CD1c-positive myeloid dendritic cell (primary cell): ENCODE data around the gene EVPL.

ENCODE experiments used
- DNase-seq: peaks from one replicate; pipeline ENCODE4 v3.0.0-alpha.2; 2016; ENCODE audit errors: extremely low spot score

Gene EVPL

DNA sequence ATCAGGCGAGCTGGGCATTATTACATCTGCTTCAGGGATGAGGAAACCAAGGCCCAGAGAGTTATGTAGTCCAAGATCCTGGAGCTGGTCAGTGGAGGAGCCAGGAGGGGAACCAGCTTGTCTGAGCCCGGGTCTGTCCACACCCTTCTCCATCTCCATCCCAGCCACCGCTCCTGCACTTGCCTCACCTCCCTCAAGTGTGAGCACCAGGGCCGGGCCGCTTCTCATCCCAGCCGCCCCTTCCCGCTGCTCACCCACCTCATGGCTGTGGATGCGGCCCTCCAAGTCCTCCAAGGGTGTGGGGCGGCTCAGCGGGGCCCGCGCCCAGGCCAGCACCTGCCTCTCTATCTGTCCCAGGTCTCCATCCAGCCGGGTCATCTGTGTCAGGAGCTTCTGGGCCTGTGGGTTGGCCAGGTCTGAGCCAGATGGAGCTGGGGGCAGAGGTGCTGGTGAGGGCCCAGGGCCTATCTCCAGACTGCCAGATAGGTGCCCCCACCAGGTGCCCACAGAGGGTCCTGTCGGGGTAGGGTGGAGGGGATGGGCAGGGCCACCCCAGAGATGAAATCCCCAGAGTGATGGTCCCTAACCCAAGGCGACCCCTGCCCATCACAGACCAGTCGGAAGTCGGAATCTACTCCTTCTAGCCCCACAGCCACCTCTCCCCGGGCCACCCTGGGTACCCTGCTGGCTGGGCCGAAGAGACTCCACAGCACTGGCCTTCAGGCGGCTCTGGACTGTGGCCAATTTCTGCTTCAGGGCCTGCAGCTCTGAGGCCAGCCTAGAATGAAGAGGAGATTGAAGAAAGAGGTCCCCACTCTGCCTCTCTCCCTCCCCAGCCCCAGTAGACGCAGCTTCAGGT, 9.4 kb downstream of the EVPL start:
- no peak for DNase-seq

DNA sequence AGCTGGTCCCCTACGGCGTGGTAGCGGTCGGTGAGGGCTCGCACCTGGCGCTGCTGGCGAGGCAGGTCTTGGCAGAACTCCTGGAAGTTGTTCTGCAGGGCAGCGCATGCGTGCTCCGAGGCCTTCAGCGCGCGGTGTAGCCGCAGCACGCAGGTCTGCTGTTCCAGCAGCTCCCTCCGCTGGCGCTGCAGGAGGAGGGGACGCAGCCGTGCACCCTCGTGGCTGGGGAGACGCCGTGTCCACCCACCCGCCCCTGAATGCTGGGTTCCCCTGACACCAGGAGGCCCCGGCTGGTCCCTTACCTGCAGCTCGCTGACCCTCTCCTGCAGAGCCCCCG, 12.2 kb downstream of the EVPL start:
- no peak for DNase-seq

DNA sequence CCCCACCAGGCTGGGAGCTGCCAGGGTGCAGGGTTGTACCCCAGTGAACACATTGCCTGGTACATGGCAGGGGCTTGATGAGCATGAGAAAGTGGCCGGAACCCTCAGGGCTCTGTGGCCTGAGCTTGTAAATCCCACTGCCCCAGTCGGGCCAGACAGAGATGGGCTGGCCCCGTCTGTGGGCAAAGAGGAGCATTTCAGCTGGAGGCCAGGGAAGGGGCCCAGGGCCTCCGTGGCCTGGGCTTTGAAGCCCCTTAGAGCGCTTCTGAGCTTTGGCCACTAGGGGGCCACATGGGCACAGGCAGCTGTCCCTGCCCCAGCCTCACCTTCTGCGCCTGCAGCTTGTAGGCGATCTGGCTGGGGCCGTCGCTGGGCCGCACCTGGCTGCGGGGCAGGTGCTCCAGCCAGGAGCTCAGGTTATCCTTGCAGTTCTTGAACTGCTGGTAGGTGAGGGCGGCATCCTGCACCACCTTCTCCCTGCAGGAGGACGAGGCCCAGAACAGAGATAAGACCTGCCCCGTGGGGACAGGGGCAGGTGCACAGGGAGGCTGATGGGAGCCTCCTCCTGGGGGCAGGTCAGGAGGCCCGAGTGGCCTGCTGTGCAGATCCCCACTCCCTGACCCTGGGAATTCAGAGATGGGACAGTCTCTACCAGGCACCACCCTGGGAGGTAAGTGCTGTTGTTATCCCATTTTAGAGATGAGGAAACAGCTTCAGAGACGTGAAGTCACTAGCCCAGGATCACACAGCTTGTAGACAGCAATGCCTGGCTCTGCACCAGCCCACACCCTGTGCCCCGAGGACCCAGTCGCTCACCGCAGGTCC, 12.8 kb downstream of the EVPL start:
- peak; percentile 79 for DNase-seq

DNA sequence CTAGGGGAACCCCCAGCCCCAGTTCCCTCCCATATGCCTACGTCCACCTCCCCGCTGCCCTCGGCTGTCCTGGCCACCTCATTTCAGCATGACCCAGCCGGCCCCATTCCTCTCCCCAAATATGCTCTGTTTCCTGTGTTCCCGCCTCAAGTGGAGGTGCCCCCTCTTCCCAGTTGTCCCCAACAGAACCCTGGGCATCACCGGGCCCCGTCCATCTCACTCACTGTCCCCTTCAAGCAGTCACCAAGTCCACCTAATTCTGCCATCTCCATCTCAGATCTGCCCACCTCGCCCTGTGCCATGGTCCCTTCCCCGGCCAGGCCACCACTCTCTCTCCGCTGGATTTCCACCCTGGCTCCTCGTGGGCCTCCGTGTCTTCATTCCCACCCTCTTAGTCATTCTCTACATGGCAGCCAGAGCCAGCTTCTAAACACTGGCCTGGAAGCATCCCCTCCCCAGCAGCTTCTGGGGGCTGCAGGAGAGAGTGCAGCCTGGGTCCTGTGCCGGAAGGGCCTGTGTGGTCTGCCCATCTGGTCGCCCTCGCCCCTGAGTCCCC, 13.7 kb downstream of the EVPL start:
- no peak for DNase-seq

DNA sequence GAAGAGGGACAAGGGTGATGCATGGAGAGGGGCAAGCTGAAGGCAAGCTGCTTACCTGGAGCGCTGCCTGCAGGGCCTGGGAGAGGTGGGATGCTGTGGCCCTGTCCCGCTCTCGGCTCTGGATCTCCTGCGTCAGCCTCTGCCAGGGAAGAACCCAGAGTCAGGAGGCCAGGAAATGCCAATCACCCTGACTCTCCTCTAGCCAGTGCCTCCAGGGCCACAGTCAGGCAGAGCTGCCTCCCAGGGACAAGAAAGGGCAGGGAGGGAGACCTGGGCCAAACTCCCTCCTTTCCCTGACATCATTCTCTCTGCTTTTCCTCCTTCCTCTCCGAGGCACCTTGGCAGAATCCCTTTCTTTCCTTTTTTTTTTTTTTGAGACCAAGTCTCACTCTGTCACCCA, 15.2 kb downstream of the EVPL start:
- DNase-seq, result no peak

DNA sequence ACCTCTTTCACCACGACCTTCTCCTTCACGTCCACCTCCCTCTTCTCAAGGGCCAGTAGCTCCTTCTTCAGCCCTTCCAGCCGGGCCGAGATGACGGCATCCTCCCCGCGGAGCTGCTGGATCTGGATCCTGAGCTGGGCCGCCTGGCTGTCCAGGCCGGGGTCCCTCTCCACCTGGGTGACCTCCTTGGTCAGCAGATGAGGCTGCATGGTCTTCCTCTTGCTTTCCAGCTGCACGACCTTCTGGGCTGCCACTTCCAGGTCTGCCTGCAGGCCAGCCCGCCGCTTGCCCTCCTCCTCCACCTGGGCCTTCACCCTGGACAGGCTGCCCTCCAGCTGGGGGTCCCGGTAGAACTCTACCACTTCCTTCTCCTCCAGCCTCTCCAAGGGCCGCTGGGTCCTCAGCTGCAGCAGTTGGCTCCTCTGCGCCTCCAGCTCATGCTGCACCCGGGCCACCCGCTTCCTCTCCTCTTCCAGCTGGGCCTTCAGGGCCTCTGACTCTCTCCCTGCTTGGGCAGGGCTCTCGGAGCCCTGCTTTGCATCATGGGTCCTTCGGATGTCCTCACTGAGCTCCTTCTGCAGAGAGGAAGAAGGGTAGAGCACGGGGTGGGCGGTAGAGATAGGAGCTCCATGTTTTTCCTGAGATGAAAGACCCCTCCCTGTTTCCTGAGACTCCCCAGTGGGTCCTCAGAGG, 17.0 kb downstream of the EVPL start:
- DNase-seq, result no peak

DNA sequence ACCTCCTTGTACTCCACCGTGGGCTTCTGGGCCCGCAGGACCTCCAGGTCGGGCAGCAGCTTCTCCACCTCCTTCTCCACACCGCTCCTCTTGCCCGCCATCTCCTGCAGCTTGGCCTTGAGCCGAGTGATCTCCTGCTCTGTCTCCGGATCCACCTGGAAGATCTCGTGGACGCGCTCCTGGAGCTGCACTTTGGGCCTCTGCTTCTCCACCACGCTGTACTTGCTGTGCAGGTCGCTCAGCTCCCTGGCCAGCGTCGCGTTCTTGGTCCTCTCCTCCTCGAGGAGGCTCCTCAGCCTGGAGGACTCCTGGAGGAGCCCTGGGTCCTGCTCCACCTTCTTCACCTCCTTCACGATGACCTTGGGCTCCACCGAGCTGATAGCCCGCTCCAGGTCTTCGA, 17.7 kb downstream of the EVPL start:
- no peak for DNase-seq

DNA sequence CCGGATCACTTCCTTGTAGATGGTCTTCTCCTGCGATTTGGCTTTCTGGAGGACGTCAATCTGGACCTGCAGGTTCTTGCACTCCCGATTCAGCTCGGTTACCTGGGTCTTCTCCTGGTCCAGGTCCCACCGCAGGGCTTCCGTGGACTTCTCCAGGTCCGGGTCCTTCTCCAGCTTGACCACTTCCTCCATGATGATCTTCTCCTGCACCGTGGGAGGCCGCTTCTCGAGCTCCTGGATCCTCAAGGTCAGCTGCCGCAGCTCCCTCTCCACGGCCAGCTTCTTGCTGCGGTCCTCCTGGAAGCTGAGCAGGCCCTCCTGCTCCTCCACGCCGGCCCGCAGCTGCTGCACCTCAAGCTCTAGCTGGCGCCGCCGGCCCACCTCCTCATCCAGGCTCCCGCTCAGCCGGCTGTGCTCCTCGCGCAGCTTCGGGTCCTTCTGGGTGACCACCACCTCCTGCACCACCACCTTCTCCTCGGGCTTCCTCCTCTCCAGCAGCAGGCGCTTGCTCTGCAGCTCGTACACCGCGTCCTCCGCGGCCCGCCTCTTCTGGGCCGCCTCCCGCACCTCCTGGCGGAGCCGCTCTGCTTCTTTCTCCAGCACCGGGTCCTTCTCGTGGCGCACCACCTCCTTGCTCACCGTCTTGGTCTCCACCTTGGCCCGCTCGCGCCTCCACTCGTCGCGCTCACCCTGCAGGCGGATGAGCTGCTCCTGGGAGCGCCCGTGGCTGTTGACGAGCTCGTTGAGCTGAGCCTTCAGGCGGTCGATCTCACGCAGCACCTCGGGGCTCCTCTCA, 18.3 kb downstream of the EVPL start:
- no peak for DNase-seq

DNA sequence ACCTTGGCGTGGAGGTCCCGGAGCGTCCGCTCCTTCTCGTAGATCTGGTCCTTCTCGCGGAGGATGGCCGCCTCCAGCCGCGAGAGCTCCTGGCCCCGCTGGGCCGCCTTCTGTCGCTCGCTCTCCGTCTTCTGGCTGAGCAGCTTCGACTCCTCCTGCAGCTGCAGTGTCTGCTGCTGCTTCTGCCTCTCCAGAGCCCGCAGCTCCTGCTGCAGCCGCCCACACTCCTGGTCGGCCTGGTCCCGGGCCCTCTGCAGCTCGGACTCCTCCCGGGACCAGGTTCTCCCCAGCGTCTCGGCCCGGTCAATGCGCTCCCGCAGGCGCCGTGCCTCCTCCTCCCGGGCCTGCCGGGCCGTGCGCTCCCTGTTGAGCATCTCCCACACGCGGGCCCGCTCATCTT, 18.9 kb downstream of the EVPL start:
- no peak for DNase-seq

DNA sequence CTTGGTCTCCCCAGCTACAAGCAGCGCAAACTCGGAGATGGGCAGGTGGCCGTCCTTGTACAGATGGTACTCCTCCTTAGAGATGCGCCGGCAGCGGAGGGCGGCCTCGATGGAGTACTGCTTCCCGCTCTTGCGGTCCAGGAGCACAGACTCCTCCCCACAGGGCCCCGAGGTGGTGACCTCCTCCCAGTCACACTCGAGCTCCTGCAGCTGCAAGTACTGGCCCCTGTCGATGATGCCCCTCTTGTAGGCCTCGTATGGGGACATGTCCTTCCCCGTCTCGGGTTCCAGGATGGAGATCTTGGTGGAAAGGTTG, 19.3 kb downstream of the EVPL start:
- DNase-seq, result no peak

DNA sequence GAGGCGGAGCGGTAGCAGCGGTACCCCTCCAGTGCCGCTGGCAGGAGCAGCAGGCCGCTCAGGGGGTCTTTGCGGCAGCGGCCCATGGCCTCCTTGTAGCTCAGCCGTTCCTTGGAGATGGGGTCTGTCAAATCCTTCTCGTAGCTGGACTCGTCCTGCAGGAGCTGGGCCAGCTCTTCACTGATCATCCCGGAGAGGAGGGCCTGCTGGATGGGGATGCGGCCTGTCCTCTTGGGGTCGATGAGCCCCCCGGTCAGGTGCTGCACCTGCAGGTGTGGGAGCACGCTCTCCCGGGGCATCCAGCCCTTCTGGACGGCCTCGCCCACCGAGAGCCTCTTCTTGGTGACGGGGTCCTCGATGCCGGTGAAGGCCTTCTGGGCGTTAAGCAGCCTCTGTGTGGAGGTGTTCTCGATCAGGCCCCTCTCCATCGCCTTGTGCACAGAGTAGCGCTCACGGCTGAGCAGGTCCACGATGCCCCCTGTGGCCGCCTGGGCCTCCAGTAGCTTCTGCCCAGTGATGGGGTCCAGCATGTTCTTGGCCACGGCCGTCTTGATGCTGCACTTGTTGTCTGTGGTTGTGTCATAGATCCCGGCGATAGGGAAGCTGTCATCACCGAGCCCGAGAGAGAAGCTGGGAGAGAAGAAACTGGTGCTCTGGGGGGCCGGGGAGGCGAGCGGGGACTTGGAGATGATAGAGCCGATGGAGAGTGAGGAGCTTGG, 19.8 kb downstream of the EVPL start:
- no peak for DNase-seq

DNA sequence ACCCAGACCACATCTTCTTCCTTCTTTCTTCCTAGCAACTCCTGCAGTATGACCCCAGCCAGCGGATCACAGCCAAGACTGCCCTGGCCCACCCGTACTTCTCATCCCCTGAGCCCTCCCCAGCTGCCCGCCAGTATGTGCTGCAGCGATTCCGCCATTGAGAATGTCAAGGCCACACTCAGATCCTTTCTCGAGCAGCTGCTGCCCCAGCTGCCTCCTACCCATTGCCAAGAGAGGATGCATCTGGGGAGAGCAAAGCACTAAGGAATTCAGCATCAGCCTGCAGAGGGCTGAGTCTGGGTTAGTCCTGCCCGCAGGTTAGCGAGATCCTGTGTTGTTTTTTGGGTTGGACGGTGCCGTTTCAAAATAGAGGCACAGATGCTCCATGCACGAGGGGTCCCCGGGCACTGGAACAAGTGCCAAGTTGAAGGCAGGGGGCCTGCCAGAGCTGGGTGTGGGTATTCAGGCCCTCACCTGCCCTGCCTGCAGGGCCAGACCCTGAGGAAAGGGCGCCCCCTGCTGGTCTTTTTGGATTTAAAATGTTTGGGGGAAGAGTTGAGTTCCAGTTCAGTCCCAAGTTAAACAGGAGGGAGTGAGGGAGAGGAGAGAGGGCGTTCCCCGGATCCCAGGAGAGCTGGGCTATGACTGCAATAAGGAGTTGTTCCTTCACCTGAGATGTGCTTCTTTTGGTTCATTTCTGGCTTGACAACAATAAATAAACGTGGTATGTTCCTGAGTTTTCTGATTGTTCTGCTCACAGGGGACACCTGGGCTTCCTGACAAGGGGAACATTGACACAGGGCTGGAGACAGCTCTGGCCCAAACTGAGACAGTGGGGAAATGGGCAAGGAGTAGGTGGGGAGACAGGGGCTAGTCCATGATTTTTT, 21.6 kb downstream of the EVPL start:
- DNase-seq, result peak; percentile 83

DNA sequence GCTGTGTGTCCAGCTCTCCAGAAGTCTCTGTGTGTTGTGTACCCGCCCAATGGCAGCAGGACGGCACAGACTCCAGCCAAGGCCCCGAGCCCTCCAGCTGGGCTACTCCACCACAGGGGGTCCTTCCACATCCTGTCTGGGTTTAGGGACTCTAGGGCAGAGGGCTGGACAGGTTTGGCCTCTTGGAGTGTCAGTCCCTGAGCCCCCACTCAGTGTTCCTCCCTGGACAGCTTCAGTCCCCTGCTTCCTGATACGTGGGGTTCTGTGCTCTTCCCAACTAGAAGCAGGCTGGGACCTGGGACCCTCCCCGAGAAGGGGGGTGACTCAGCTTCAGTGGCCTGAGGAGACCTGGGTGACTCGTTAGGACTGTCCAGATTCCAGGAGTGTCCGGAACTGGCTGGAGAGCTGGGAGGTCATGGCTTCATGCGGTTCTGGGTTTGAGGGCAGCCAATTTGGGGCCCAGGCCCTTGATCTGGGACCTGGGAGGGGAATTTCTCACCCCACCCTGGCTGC, 22.3 kb downstream of the EVPL start:
- no peak for DNase-seq

DNA sequence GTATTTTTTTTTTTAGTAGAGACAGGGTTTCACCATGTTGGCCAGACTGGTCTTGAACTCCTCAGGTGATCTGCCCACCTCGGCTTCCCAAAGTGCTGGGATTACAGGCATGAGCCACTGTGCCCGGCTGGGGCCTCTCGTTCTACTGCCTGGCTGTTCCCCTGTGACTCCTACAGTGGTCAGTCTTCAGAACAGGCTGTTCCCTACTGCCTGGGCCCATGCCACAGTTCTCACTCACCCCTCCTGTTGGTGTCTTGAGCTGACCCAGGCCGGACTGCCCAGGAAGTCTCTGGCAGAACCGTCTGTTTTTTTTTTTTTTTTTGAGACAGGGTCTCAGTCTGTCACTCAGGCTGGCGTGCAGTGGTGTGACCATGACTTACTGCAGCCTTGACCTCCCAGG, 23.2 kb downstream of the EVPL start:
- no peak for DNase-seq

DNA sequence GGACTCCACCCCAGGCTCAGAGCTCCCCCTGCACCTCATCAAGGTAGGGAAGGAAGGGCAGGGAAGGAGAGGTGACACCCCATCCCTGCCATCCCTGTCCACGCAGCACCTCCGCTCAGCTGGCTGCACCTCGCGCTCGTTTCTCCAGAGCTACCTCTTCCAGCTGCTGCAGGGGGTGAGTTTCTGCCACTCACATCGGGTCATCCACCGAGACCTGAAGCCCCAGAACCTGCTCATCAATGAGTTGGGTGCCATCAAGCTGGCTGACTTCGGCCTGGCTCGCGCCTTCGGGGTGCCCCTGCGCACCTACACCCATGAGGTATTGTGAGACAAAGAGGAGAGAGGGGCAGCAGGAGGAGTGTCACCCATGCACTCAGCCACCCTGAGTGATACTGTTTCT, 25.0 kb downstream of the EVPL start:
- no peak for DNase-seq

DNA sequence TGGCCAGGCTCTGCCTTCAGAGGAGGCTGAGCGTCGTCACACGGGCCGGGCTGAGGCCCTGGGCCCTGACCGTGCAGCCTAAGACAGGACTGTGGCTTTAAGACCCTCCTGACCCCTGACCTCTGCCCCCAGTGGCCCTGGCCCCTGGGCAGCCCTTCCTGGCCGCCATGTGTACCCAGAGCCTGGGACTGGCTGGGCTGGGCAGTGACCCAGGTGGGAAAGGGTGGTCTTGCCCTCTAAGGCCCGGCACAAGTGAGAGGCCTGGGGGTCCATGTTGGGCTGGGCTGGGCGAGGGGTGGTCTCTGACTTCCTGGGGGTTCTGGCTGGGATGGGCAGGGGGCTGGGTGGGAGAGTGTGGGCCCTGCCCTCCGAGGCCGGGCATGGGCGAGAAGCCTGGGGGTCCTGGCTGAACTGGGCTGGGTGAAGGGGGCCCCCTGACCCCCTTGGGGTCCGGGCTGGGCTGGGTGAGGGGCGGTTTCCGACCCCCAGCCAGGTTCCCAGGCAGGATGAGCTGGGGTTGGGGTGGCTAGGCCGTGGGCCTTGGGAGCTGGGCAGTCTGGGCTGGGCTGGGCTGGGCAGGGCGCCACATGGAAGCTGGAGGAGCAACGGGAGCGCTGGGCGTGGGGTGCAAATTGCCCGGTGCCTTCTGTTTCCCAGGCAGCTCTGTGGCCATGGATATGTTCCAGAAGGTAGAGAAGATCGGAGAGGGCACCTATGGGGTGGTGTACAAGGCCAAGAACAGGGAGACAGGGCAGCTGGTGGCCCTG, 26.2 kb downstream of the EVPL start, which contains the start of gene CDK3:
TSS of gene CDK3 (plus strand) at position 101 of the 767 bp plus-strand sequence. CDS start at position 672, 571 bp downstream.
- no peak for DNase-seq

DNA sequence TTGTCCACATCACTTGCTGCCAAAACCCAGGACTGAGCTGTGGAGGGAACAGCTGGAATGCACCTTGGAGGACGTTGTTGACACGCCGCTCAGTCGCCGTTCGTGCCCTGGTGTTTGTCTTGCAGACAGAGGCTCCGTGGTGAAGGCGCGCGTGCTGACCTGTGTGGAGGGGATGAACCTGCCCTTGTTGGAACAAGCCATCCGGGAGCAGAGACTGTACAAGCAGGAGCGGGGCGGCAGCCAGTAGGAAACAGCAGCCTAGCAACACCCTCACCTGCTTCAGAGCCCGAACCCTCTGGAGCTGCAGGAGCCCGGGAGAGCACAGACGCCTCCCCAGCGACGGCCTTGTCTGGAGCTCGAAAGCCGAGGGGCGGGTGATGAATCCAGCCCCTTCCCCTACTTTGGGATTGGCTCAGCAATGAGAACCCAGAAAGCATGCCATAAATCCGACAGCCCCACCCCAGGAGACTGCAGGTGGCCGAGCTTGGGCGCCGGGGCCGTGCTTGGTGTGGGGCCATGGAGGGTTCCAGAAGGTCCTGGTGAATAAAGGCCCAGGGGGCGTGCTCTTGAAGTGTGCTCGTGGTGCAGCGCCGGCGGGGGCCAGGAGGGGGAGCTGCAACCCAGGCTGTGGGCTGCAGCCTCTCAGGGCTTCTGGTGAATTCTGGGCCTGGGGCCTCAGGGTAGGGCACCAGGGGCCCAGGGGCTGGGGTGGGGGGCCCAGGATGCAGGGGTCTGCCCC, 26.9 kb downstream of the EVPL start:
- peak; percentile 65 for DNase-seq

DNA sequence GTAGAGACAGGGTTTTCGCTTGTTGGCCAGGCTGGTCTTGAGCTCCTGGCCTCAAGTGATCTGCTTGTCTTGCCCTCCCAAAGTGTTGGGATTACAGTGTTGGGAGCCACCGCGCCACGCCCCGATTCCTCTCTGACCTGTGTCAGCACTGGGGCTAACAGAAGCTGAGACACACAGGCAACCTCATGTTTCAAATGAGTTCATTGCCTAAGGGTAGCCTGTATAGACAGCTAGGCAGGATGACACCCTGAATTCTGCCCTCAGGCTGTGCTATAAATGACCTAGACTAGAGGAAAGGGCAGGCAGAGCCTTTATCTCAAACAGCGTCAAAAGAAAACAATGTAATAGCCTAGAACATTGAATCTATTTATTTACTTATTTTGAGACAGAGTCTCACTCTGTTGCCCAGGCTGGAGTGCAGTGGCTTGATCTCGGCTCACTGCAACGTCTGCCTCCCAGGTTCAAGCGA, 28.7 kb downstream of the EVPL start:
- DNase-seq, result no peak
